WERI-Rb-1 (cell line): ENCODE data around the gene IQGAP2.

Experiments used
- DNase-seq: peaks from one replicate; pipeline ENCODE4 v3.0.0-alpha.2; 2020
- H3K27ac ChIP-seq: fragments of 250-450 bp; sonication (Bioruptor Pico); 2 replicates; pipeline ENCODE4 v1.5.1; 2020; ENCODE audit warnings: mild to moderate bottlenecking, moderate library complexity
- H3K27me3 ChIP-seq: fragments of 250-450 bp; sonication (Bioruptor Pico); 2 replicates; pipeline ENCODE4 v1.5.1; 2021; ENCODE audit warnings: mild to moderate bottlenecking, low read depth, moderate library complexity; ENCODE audit not compliant: insufficient read depth, severe bottlenecking
- H3K36me3 ChIP-seq: fragments of 250-450 bp; sonication (Bioruptor Pico); 2 replicates; pipeline ENCODE4 v1.5.1; 2020; ENCODE audit warnings: mild to moderate bottlenecking, moderate library complexity
- H3K4me3 ChIP-seq: 2 replicates; pipeline ENCODE4 v1.5.1; 2011; ENCODE audit warnings: low read depth, mild to moderate bottlenecking, control low read depth, low read length
- H3K9me3 ChIP-seq: fragments of 250-450 bp; sonication (Bioruptor Pico); 2 replicates; pipeline ENCODE4 v1.5.1; 2021; ENCODE audit warnings: mild to moderate bottlenecking, moderate library complexity; ENCODE audit not compliant: severe bottlenecking
- CTCF ChIP-seq: IDR thresholded peaks from 2 replicates; pipeline ENCODE4 v1.5.1; 2011; ENCODE audit warnings: low read depth, mild to moderate bottlenecking, control low read depth, inconsistent platforms, low read length

The IQGAP2 gene

DNA sequence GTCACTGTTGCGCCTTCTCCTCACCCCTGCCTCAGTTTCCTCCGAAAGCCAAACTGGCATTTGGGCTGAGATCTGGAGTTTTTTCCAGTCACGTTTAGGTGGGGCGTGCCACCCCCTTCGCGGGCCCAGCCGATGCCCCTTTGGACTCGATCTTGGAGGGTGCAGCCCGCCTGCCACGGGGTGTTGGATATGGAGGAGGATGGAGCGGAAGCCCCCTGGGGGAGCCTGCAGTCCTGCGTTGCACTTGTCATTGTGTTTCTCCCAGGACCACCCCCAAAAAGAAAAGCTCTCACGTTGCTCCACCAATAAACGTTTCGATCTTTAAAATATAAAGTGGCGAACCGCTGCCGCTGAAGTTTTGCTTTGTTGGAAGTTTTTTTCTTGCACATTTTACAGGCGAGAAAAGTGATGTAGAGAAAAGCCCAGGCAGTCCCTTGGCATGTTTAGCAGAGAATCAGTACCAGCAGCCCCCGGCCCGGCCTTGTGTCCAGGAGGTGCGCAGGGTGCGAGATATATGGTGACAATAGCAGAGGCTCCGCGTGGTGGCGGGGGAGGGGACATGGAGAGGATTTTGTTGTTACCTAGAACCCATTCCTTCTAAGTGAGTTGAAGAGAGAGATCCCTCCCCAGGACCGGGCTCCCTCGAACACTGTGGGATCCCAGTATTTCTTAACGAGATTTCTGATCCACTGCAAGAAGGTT lies 313.5 kb downstream of the IQGAP2 start:
- TF ChIP-seq CTCF = no peak
- peak; percentile 71 for DNase-seq
- peaks cover 2% of the 10 kb centered on the region for H3K27me3 ChIP-seq
- no peaks in the 10 kb centered on the region for H3K9me3 ChIP-seq
- peak overlapping the region; percentile 73 for H3K27ac ChIP-seq
- H3K36me3 ChIP-seq = no peaks in the 10 kb centered on the region; the same call in 1 of the 2 replicates
- H3K4me3 ChIP-seq = peak overlapping the region; percentile 85

DNA sequence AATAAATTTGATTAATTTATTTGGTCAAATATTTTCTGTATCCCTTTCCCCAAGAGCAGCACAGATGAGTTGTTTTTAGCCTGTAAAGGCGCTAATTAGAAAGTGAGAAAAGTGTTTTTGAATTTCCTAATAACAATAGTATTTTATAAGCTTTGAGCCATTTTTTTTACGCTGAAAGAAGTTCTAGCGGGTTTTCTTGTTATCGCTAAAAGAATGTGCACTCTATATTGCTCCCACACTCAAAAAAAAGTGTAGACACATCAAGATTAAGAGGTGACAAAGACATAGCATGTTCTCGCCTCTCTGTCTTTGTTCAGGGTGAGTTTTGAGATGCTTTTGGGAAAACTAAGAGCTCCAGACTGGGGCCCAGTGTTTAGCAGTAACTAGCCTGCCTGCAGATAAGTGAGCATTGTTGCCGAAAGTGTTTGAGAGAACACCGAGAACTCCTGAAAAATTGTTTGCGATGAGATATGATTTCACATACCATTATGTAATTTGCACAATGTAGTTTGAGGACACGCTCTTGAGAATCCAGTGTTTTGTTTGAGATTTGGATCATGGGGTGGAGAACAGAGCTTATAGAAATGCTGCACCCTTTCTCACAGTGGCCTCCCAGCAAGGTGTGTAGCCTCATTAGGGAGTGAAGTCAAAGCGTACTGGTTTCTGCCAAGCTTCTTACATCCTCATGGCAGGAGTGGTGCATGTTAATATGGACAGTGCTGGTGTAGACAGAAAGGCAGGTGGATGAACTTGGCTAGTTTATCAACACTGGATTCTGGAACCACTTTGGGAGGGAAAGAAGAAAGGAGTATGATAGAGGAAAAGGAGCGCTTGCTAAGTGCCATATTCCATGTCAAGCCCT lies 314.4 kb downstream of the IQGAP2 start:
- Histone ChIP-seq H3K36me3 (peaks cover 3% of the 10 kb centered on the region), H3K4me3 (peak overlapping the region; percentile 85), H3K27ac (no peak overlapping the region), H3K9me3 (no peaks in the 10 kb centered on the region), H3K27me3 (peaks cover 2% of the 10 kb centered on the region)
- TF ChIP-seq CTCF = no peak
- no peak for DNase-seq

- TF ChIP-seq CTCF = no peak
- H3K4me3 ChIP-seq = no peak overlapping the region
Observed at GRCh38 chr5:76718381-76718832, 315.3 kb downstream of the IQGAP2 start.

GRCh38 chr5:76718880-76719279 lies 315.8 kb downstream of the IQGAP2 start:
- H3K27me3 ChIP-seq = peaks cover 2% of the 10 kb centered on the region
- TF ChIP-seq CTCF = no peak
- H3K36me3 ChIP-seq = peaks cover 3% of the 10 kb centered on the region

More at GRCh38 chr5:76718381-76718832, 315.3 kb downstream of the IQGAP2 start:
- no peaks in the 10 kb centered on the region for H3K9me3 ChIP-seq
- no peak for DNase-seq
- H3K36me3 ChIP-seq = peaks cover 3% of the 10 kb centered on the region
- no peak overlapping the region for H3K27ac ChIP-seq
- peaks cover 2% of the 10 kb centered on the region for H3K27me3 ChIP-seq

DNA sequence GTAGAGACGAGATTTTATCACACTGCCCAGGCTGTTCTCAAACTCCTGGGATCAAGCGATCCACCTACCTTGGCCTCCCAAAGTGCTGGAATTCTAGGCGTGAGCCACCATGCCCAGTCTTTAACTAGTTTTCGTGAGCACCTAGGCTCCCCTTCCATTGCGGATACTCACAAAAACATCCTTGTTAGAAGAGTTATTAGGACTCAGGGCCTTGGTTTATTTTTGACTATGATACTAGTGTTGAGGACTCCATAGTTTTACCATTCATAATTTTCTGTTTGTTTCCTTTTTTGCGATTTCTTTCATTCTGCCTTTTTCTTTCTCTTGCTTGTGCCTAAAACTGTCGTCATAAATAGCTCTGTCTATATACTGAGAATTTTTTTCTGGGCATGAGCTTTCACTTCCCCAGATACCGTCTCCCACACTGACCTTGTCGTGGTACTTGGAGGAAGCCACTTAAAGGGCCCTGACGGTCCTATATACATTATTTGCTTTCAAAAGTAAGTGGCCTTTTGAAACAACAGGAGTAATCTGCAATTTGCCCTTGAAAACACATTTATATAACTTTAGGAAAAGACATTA lies 318.0 kb downstream of the IQGAP2 start:
- Histone ChIP-seq H3K27me3 (no peaks in the 10 kb centered on the region), H3K9me3 (no peaks in the 10 kb centered on the region), H3K36me3 (peaks cover 3% of the 10 kb centered on the region), H3K27ac (no peak overlapping the region), H3K4me3 (no peak overlapping the region)
- no peak for TF ChIP-seq CTCF
- DNase-seq = no peak

More at GRCh38 chr5:76718880-76719279, 315.8 kb downstream of the IQGAP2 start:
- no peak for DNase-seq
- no peak overlapping the region for H3K4me3 ChIP-seq
- H3K9me3 ChIP-seq = no peaks in the 10 kb centered on the region
- no peak overlapping the region for H3K27ac ChIP-seq
